HFFc6 (cell line): ENCODE measurements around the gene GNB1L. TPM values are rescaled to one million over a fixed set of nuclear protein-coding genes. Genes with fewer than 3 reads are reported as not detected.

Experiments used
- DNase-seq: peaks from one replicate; pipeline ENCODE4 v3.0.0-alpha.2; 2018
- H3K27ac Mint-ChIP-seq: 2 replicates; pipeline ENCODE4 v1.8.0; 2020; ENCODE audit warnings: mild to moderate bottlenecking, mixed read lengths
- H3K27me3 Mint-ChIP-seq: 2 replicates; pipeline ENCODE4 v1.8.0; 2021; ENCODE audit warnings: mild to moderate bottlenecking, moderate library complexity, mixed read lengths; ENCODE audit not compliant: insufficient read depth
- H3K36me3 Mint-ChIP-seq: 2 replicates; pipeline ENCODE4 v1.8.0; 2021; ENCODE audit warnings: low read depth, mixed read lengths
- H3K4me1 Mint-ChIP-seq: 2 replicates; pipeline ENCODE4 v1.8.0; 2020; ENCODE audit warnings: low read depth, mixed read lengths
- H3K4me3 Mint-ChIP-seq: 2 replicates; pipeline ENCODE4 v1.8.0; 2020; ENCODE audit warnings: mild to moderate bottlenecking, moderate library complexity, mixed read lengths
- H3K9me3 Mint-ChIP-seq: 2 replicates; pipeline ENCODE4 v1.8.0; 2020; ENCODE audit warnings: mild to moderate bottlenecking, mixed read lengths
- CTCF ChIP-seq: fragments of 200-600 bp; sonication (generic); IDR thresholded peaks from 2 replicates; pipeline ENCODE4 v1.5.0; 2021; ENCODE audit warnings: antibody characterized with exemption, mild to moderate bottlenecking
- total RNA-seq, 6 experiments: library from RNA; stranded (reverse); fragmentation: NEBNext Ultra II Directional; extraction: Animal tissue kit (Norgen Biotek cat#: 25700); gene quantifications; 2 replicates in 1 of 6; 3 replicates in 5 of 6; pipeline ENCODE4 v1.2.3, GENCODE V29; 2021

GNB1L gene
- total RNA-seq, 6 experiments from 2014 or later, result 6.6 to 9.6 (median 7.6) TPM

- no peak for TF ChIP-seq CTCF
- H3K4me1 Mint-ChIP-seq, result no peaks in the 10 kb centered on the region
- 0 out of 2 replicates have a peak, but pooled peaks cover 4% of the 10 kb centered on the region for H3K36me3 Mint-ChIP-seq
- no peak for DNase-seq
- no peaks in the 10 kb centered on the region; the same call in 1 of the 2 replicates for H3K27me3 Mint-ChIP-seq
- H3K27ac Mint-ChIP-seq, result no peak overlapping the region
- no peaks in the 10 kb centered on the region for H3K9me3 Mint-ChIP-seq
- no peak overlapping the region for H3K4me3 Mint-ChIP-seq
Measured at GRCh38 chr22:19901577-19902244, 47.0 kb upstream of the GNB1L start.

- TF ChIP-seq CTCF, result no peak
- no peak for DNase-seq
- Mint-ChIP-seq H3K36me3 (0 out of 2 replicates have a peak, but pooled peaks cover under 1% of the 10 kb centered on the region), H3K9me3 (no peaks in the 10 kb centered on the region), H3K4me3 (no peak overlapping the region), H3K4me1 (no peaks in the 10 kb centered on the region), H3K27me3 (no peaks in the 10 kb centered on the region; the same call in 1 of the 2 replicates), H3K27ac (no peak overlapping the region)
Measured at GRCh38 chr22:19900707-19901436, 46.2 kb upstream of the GNB1L start.

- Mint-ChIP-seq H3K27me3 (no peaks in the 10 kb centered on the region; the same call in 1 of the 2 replicates), H3K27ac (no peak overlapping the region), H3K9me3 (no peaks in the 10 kb centered on the region), H3K4me3 (no peak overlapping the region), H3K36me3 (no peaks in the 10 kb centered on the region), H3K4me1 (no peaks in the 10 kb centered on the region)
- no peak for TF ChIP-seq CTCF
- no peak for DNase-seq
Measured at GRCh38 chr22:19898831-19899567, 44.3 kb upstream of the GNB1L start.

- Mint-ChIP-seq H3K4me3 (no peak overlapping the region), H3K27me3 (no peaks in the 10 kb centered on the region; the same call in 1 of the 2 replicates), H3K27ac (no peak overlapping the region)
Measured at GRCh38 chr22:19898145-19898544, 43.5 kb upstream of the GNB1L start.

More at GRCh38 chr22:19898145-19898544, 43.5 kb upstream of the GNB1L start:
- TF ChIP-seq CTCF, result no peak
- peaks cover under 1% of the 10 kb centered on the region; the same call in 1 of the 2 replicates for H3K4me1 Mint-ChIP-seq
- DNase-seq, result no peak
- H3K9me3 Mint-ChIP-seq, result no peaks in the 10 kb centered on the region
- no peaks in the 10 kb centered on the region for H3K36me3 Mint-ChIP-seq
